Common myeloid progenitor, CD34-positive (primary cell): ENCODE results near the gene SEMA3B.
"Not testable (repeated sequence)": the region's sequence is repeated elsewhere in the genome, so short reads cannot be mapped to it uniquely, and the experiment has no call there.

Experiments
- CTCF ChIA-PET: fragments of 350-600 bp; sonication (Branson Sonifier 250); formaldehyde crosslinking; loops from one replicate; lab custom pipeline; 2021; ENCODE audit warnings: antibody characterized with exemption; lab: Charles Lee
- POLR2A ChIA-PET: fragments of 350-600 bp; sonication (Branson Sonifier 250); formaldehyde crosslinking; loops from one replicate; lab custom pipeline; 2021; ENCODE audit warnings: antibody characterized with exemption; lab: Charles Lee
- DNase-seq, 3 donors: peaks; one replicate each; pipeline versions ENCODE4 v3.0.0 to v3.0.0-alpha.2; 2013
- H3K27ac ChIP-seq, 2 experiments: 1 replicate in 1 of 2; 2 replicates in 1 of 2; pipeline ENCODE4 v1.7.0; 2013; ENCODE audit warnings: inconsistent platforms in 2 of 2, low read length in 2 of 2, mild to moderate bottlenecking in 2 of 2, low read depth in 1 of 2, moderate library complexity in 1 of 2; ENCODE audit not compliant: severe bottlenecking in 2 of 2, insufficient read depth in 1 of 2, poor library complexity in 1 of 2
- H3K27me3 ChIP-seq, 5 experiments: replicated peaks in 2 of 5; 1 replicate in 3 of 5; 2 replicates in 2 of 5; pipeline versions ENCODE4 v1.6.1 to v1.7.0; 2013; ENCODE audit warnings: low read length in 4 of 5, mild to moderate bottlenecking in 2 of 5, moderate library complexity in 2 of 5, inconsistent platforms in 1 of 5; ENCODE audit not compliant: insufficient read depth in 5 of 5, control insufficient read depth in 4 of 5
- H3K36me3 ChIP-seq, 4 experiments: 1 replicate in 2 of 4; 2 replicates in 2 of 4; pipeline versions ENCODE4 v1.6.1 to v1.7.0; 2013; ENCODE audit warnings: low read length in 3 of 4, control low read depth in 1 of 4, mild to moderate bottlenecking in 1 of 4; ENCODE audit not compliant: control insufficient read depth in 4 of 4, insufficient read depth in 4 of 4
- H3K4me1 ChIP-seq, 4 experiments: 1 replicate in 3 of 4; 2 replicates in 1 of 4; pipeline versions ENCODE4 v1.6.1 to v1.7.1; 2013; ENCODE audit warnings: low read length in 3 of 4, mild to moderate bottlenecking in 3 of 4, control low read depth in 1 of 4, inconsistent platforms in 1 of 4, moderate library complexity in 1 of 4; ENCODE audit not compliant: control insufficient read depth in 4 of 4, insufficient read depth in 4 of 4; ENCODE audit errors: control extremely low read depth in 1 of 4
- H3K4me3 ChIP-seq, 7 experiments: 1 replicate in 4 of 7; 2 replicates in 3 of 7; pipeline versions ENCODE4 v1.5.1 to v1.7.0; 2013; ENCODE audit warnings: mild to moderate bottlenecking in 7 of 7, low read length in 6 of 7, moderate library complexity in 6 of 7, inconsistent platforms in 2 of 7, low read depth in 2 of 7, control low read depth in 1 of 7; ENCODE audit not compliant: insufficient read depth in 4 of 7, control insufficient read depth in 1 of 7; ENCODE audit errors: extremely low read depth in 1 of 7
- H3K9me3 ChIP-seq, 5 experiments: 1 replicate in 4 of 5; 2 replicates in 1 of 5; pipeline versions ENCODE4 v1.6.1 to v1.7.1; 2013; ENCODE audit warnings: low read length in 4 of 5, mild to moderate bottlenecking in 2 of 5, inconsistent platforms in 1 of 5, low read depth in 1 of 5, moderate library complexity in 1 of 5; ENCODE audit not compliant: control insufficient read depth in 4 of 5, insufficient read depth in 2 of 5; ENCODE audit errors: control extremely low read depth in 1 of 5
- WGBS: methylation state at CpG from one replicate; pipeline ENCODE4 v1.1.5; 2013; ENCODE audit not compliant: insufficient coverage; 5-methylcytosine and 5-hydroxymethylcytosine counted together

Gene SEMA3B

GRCh38 chr3:50224639-50225038 is 44.3 kb upstream of the SEMA3B start:
- Histone ChIP-seq H3K27ac (no peak overlapping the region), H3K4me1 (peaks cover 0 to 48% (median 36%) of the 10 kb centered on the region in 4 experiments), H3K27me3 (peaks cover 0 to 4% (median 0%) of the 10 kb centered on the region in 5 experiments), H3K36me3 (no peaks in the 10 kb centered on the region), H3K4me3 (no peak overlapping the region), H3K9me3 (no peaks in the 10 kb centered on the region)
- WGBS = 92% methylated on average over 5 of the region's 5 CpGs
- POLR2A ChIA-PET = interaction anchor here (1.1 kb wide), 1 partner anchor 11 kb away, joined by 3 read pairs; no protein-coding TSS in a partner anchor
- CTCF ChIA-PET = interaction anchor here (0.7 to 72.5 kb wide), 10 partner anchors 7 to 102 kb away, joined by 3 to 1875 read pairs (median 4); partner anchors contain the start of genes GNAI2, GNAT1, LSMEM2 and SEMA3B
- DNase-seq = no peak

DNA sequence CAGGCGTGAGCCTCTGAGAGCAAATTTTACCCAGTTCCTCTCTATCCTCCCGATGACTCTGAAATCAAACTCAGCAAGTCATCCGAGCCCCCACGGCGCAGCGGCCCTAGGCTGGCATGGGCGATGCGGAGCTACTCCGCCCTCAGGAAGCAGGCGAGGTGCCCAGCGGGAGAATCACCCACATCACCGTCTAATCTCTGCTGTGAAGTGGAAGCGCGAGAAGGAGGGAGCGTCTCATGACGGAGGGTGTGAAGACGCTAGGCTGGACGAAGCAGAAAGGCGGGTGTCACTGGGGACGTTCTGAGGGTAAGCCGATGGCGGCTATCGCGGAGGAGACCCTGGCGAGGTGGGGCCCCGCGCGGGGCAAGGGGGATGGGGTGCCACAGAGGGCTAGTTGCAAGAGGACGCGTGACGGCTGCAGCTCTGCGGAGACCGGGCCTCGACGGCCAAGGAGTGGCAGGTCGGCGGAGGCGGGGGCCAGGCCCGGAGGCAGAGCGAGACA is 42.0 kb upstream of the SEMA3B start:
- Histone ChIP-seq H3K36me3 (no peaks in the 10 kb centered on the region), H3K27ac (no peak overlapping the region), H3K27me3 (peaks cover 0 to 4% (median 0%) of the 10 kb centered on the region in 5 experiments), H3K9me3 (no peaks in the 10 kb centered on the region), H3K4me1 (peaks cover 0 to 46% (median 34%) of the 10 kb centered on the region in 4 experiments), H3K4me3 (peak overlapping the region; percentile 37 to 88 (median 76))
- whole genome bisulfite sequencing = 0% methylated on average over 24 of the region's 40 CpGs
- CTCF ChIA-PET = interaction anchor here (3.5 to 72.5 kb wide), 4 partner anchors 5 to 104 kb away, joined by 12 to 1875 read pairs (median 1056); partner anchors contain the start of genes GNAI2, GNAT1, LSMEM2 and SEMA3B
- POLR2A ChIA-PET = interaction anchor here (0.6 to 1.8 kb wide), 6 partner anchors 9 to 32 kb away, joined by 3 to 7 read pairs (median 4); no protein-coding TSS in a partner anchor
- peak in 2 of 3 donors; percentile 65 to 67 for DNase-seq

- H3K36me3 ChIP-seq = no peaks in the 10 kb centered on the region
- H3K9me3 ChIP-seq = no peaks in the 10 kb centered on the region
- ChIA-PET POLR2A (interaction anchor here (0.9 to 1.8 kb wide), 5 partner anchors 8 to 33 kb away, joined by 3 to 7 read pairs (median 4); no protein-coding TSS in a partner anchor), CTCF (interaction anchor here (1.1 to 72.5 kb wide), 6 partner anchors 4 to 105 kb away, joined by 4 to 1875 read pairs (median 125); partner anchors contain the start of genes GNAI2, GNAT1, LSMEM2 and SEMA3B)
- peaks cover 0 to 4% (median 0%) of the 10 kb centered on the region in 5 experiments for H3K27me3 ChIP-seq
- peak overlapping the region; percentile 25 to 71 for H3K27ac ChIP-seq
- WGBS = 0% methylated on average over 39 of the region's 51 CpGs
- H3K4me1 ChIP-seq = peaks cover 0 to 45% (median 34%) of the 10 kb centered on the region in 4 experiments
- peak; percentile 84 to 88 (median 88) for DNase-seq
- peak overlapping the region; percentile 43 to 88 (median 81) for H3K4me3 ChIP-seq
Observed at GRCh38 chr3:50227390-50228183, 41.4 kb upstream of the SEMA3B start.

GRCh38 chr3:50228184-50228763 is 40.7 kb upstream of the SEMA3B start:
- H3K36me3 ChIP-seq, DNase-seq, H3K9me3 ChIP-seq, H3K27me3 ChIP-seq: not testable (repeated sequence)
- WGBS = 62% methylated on average over 11 of the region's 15 CpGs
- peak overlapping the region in 6 of 7 experiments; percentile 75 to 88 (median 84) for H3K4me3 ChIP-seq
- ChIA-PET POLR2A (interaction anchor here (0.9 to 1.6 kb wide), 3 partner anchors 15 to 32 kb away, joined by 3 to 6 read pairs (median 4); no protein-coding TSS in a partner anchor), CTCF (interaction anchor here (1.0 to 72.5 kb wide), 6 partner anchors 3 to 105 kb away, joined by 3 to 1875 read pairs (median 121); partner anchors contain the start of genes GNAI2, GNAT1, LSMEM2 and SEMA3B)
- peaks cover 0 to 45% (median 34%) of the 10 kb centered on the region in 4 experiments for H3K4me1 ChIP-seq
- H3K27ac ChIP-seq = peak overlapping the region in 1 of 2 experiments; percentile 71

GRCh38 chr3:50229490-50229889 is 39.5 kb upstream of the SEMA3B start:
- WGBS = 100% methylated on average over 2 of the region's 3 CpGs
- ChIA-PET CTCF (interaction anchor here (1.0 to 72.5 kb wide), 5 partner anchors 2 to 95 kb away, joined by 3 to 1875 read pairs (median 238); partner anchors contain the start of genes GNAI2, GNAT1, LSMEM2 and SEMA3B), POLR2A (no interaction called here)
- no peak for DNase-seq
- Histone ChIP-seq H3K27ac (no peak overlapping the region), H3K4me1 (peaks cover 0 to 46% (median 35%) of the 10 kb centered on the region in 4 experiments), H3K9me3 (no peaks in the 10 kb centered on the region), H3K4me3 (no peak overlapping the region), H3K27me3 (peaks cover 0 to 4% (median 0%) of the 10 kb centered on the region in 5 experiments), H3K36me3 (no peaks in the 10 kb centered on the region)

- Histone ChIP-seq H3K4me1 (peaks cover 2 to 54% (median 42%) of the 10 kb centered on the region in 4 experiments), H3K27me3 (peaks cover 0 to 3% (median 0%) of the 10 kb centered on the region in 5 experiments), H3K27ac (no peak overlapping the region), H3K36me3 (no peaks in the 10 kb centered on the region), H3K9me3 (no peaks in the 10 kb centered on the region), H3K4me3 (no peak overlapping the region)
- WGBS = 91% methylated on average over 8 of the region's 8 CpGs
- POLR2A ChIA-PET = interaction anchor here (1.0 kb wide), 1 partner anchor 13 kb away, joined by 4 read pairs; no protein-coding TSS in a partner anchor
- CTCF ChIA-PET = interaction anchor here (2.0 to 72.5 kb wide), 4 partner anchors 1 to 94 kb away, joined by 5 to 1875 read pairs (median 1056); partner anchors contain the start of genes GNAI2, GNAT1, LSMEM2 and SEMA3B
- DNase-seq = no peak
Observed at GRCh38 chr3:50230104-50230793, 38.7 kb upstream of the SEMA3B start.
